Measurements from ENCODE around the gene EYS.

EYS gene

GRCh38 chr6:64696053-64696452 lies 1011.0 kb downstream of the EYS start:
- DNase-seq, result no peak

GRCh38 chr6:64694356-64694755 lies 1012.7 kb downstream of the EYS start:
- no peak for DNase-seq

GRCh38 chr6:64691064-64691463 lies 1016.0 kb downstream of the EYS start:
- DNase-seq, result no peak

- DNase-seq, result no peak
These were observed 1021.6 kb downstream of the EYS start for GRCh38 chr6:64685401-64685800.

GRCh38 chr6:64683682-64684081 lies 1023.3 kb downstream of the EYS start:
- no peak for DNase-seq

- DNase-seq, result no peak
These were observed 1025.4 kb downstream of the EYS start for GRCh38 chr6:64681416-64682160.

GRCh38 chr6:64680446-64680845 lies 1026.6 kb downstream of the EYS start:
- no peak for DNase-seq

GRCh38 chr6:64679416-64679815 lies 1027.6 kb downstream of the EYS start:
- no peak for DNase-seq

GRCh38 chr6:64672651-64673050 lies 1034.4 kb downstream of the EYS start:
- DNase-seq, result no peak

- no peak for DNase-seq
These were observed 1034.9 kb downstream of the EYS start for GRCh38 chr6:64672131-64672530.

GRCh38 chr6:64665137-64665536 lies 1041.9 kb downstream of the EYS start:
- no peak for DNase-seq

- no peak for DNase-seq
These were observed 1042.5 kb downstream of the EYS start for GRCh38 chr6:64664480-64664879.

GRCh38 chr6:64644024-64644423 lies 1063.0 kb downstream of the EYS start:
- DNase-seq, result no peak

- DNase-seq, result no peak
These were observed 1076.1 kb downstream of the EYS start for GRCh38 chr6:64630901-64631300.

GRCh38 chr6:64622944-64623343 lies 1084.1 kb downstream of the EYS start:
- no peak for DNase-seq

- no peak for DNase-seq
These were observed 1104.0 kb downstream of the EYS start for GRCh38 chr6:64602993-64603392.

GRCh38 chr6:64591676-64592036 lies 1115.4 kb downstream of the EYS start:
- DNase-seq, result no peak

- no peak for DNase-seq
These were observed 1115.9 kb downstream of the EYS start for GRCh38 chr6:64590965-64591675.

- no peak for DNase-seq
These were observed 1117.1 kb downstream of the EYS start for GRCh38 chr6:64589961-64590360.

- DNase-seq, result no peak
These were observed 1126.7 kb downstream of the EYS start for GRCh38 chr6:64580346-64580745.

GRCh38 chr6:64553249-64553786 lies 1153.7 kb downstream of the EYS start:
- DNase-seq, result no peak

- DNase-seq, result no peak
These were observed 1159.3 kb downstream of the EYS start for GRCh38 chr6:64547594-64548268.

GRCh38 chr6:64539917-64540316 lies 1167.1 kb downstream of the EYS start:
- no peak for DNase-seq

GRCh38 chr6:64538722-64539121 lies 1168.3 kb downstream of the EYS start:
- no peak for DNase-seq
